GM19452 (cell line): ENCODE data around the gene OLA1.

Experiments used
- ATAC-seq: cut with Tn5 transposase; IDR thresholded peaks from one replicate; pipeline ENCODE4 v1.9.1; 2021; ENCODE audit not compliant: unreplicated experiment

OLA1 gene

DNA sequence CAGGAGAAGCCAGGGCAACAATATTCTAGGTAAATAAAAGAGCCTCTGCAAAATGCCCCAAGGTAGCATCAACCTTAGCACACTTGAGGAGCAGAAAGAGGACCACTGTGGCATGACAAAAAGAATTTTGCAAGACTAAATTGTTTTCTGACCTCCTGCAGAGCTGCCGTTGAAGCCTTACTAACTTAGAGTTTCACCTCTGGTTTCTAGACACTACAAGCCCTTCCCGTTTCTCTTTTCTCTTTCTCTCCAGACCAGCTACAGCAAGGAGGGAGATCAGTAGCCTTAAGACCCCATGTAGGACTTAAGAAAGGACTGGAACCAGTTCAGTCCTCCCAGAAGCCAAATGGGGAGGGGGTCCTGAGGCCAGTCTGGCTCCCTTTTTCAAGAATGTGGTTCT lies 209.9 kb downstream of the OLA1 start:
- no peak for ATAC-seq

GRCh38 chr2:174036825-174037224 lies 211.5 kb downstream of the OLA1 start:
- ATAC-seq: no peak

GRCh38 chr2:174035981-174036742 lies 212.2 kb downstream of the OLA1 start:
- ATAC-seq: no peak

DNA sequence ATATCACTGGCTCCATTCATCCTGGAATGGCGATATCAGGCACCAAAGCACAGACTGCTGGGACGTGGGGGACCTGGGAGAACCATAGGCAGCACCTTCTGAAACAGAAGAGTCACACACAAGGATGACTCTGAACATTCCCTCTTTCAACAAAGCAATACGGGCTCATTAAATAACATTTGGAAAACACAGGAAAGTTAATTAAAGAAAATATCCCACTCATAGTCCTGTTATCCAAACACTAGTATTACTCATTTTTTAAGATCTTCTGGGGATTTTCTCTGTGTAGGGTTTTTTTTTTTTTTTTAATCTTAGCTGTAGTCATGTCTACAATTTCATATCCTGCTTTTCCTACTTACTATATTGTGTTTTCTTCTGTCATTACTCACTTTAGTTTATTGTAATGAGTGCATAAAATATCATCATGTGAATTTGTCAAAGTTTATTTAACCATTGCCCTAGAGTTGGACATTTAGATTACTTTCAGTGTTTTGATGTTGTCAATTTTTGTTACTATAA lies 213.2 kb downstream of the OLA1 start:
- no peak for ATAC-seq

DNA sequence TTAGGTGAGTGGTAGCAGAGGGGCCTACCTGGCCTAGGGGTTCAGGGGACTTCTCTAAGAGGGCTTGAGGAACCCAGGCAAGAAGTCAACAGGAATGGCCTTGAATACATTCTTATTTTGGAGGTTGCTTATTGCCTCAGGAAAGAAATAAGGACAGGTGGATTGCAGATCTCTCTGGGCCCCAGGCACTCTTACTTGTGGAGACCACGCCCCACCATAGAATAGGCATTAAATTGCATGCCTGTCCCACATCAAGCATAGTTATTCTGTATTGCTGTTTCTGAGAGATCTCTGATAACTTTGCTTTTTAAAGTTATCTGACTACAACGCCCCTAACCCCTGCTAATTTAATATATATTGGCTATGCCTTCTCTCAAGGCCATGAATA lies 215.2 kb downstream of the OLA1 start:
- ATAC-seq: no peak

DNA sequence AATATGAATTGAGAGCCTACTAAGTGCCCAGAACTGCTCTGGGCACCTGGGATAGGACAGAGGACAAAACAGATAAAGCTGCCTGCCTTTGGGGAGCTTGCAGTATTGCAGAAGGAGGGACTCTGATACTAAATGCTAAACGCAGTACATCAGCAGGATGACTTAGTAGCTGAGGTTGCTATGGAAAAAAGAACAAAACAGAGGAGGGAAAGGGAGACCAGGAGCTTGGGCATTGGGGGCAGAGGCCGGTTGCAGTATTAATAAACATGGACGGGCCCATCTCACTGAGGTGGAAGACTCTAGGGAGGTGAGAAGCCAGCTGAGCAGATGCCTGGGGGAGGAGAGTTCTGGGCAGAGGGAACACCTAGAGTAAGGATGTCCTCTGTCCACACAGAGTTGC lies 217.1 kb downstream of the OLA1 start:
- no peak for ATAC-seq

- no peak for ATAC-seq
Measured at GRCh38 chr2:174028935-174029334, 219.4 kb downstream of the OLA1 start.

- ATAC-seq: no peak
Measured at GRCh38 chr2:174027956-174028355, 220.4 kb downstream of the OLA1 start.

- ATAC-seq: no peak
Measured at GRCh38 chr2:174026122-174026845, 222.0 kb downstream of the OLA1 start.

DNA sequence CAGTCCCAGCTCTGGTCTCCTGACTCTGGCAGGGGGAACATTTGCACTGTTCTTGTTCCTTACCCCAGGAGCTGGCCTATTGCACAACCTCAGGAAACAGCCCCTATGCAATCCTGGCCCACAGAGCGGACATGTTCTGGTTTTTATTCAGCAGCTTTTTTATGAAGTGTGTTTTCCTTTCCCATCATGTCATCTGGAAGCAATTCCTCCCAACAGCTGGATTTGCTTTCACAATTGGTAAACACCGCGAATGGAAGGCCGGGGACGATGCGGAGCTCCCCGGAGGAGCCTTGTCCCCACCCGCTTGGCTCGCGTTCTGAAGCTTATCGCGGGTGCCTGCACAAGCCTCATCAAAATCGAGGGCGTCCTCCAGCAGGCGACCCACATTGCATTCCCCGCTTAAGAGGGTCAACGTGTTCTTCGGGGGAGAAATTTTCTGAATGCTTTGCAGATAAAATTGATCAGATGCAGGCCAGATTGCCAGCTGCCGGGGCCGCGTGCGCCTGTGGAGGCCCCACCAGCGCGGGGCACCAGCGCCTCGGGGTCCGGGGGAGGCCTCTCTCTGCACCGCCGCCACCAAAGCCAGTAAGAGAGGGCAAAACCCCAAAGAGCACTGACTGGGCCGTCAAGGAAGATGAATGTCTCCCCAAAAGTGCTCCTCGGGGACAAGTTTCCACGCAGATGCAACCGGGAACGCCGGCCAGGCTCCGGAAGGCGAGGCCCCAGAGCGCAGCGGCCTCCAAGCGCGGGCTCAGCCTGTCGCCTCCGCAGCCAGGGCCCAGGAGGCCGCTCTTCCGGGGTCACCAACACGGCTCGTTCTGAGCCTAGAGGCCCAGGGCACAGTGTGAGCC lies 222.8 kb downstream of the OLA1 start:
- ATAC-seq: no peak

DNA sequence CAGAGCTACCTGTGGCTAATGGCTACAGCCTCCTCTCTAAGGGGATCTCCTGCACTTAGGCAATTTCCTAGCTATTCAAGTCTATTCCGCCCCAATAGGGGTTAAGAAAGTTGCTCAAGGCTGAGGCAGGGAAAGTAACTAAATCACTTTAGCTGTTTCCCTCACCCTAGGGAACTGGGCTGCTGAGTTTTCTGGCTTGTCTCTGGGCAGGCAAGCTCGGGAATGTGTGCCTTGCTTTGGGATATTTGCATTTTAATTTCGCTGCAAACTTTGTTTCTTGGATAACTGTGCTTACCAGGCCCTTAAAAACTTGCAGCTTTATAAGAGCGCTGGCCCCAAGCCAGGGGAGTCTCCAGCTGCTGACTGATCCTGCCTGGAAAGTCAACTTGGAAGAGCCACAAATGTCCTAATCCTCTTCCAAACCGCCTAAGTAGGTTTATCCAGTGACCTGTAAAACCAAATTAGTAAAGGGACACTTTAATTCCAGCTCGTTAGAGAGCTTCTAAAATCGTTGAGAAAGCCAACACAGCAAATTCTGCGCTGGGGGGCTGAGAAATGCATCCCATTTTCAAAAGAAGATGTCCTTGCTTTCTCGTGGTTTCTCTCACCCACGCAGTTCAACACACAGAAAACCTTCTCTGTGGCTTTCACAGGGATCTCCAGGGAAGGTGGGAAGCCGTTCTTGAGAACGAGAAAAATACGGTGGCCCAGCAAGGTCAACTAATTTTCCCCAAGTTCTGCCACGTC lies 223.6 kb downstream of the OLA1 start:
- ATAC-seq: no peak

GRCh38 chr2:174023591-174024523 lies 224.5 kb downstream of the OLA1 start:
- no peak for ATAC-seq
